ENCODE data around the gene PREP. TPM values are rescaled to one million over a fixed set of nuclear protein-coding genes. Genes with fewer than 3 reads are reported as not detected.
"Not testable (repeated sequence)": the region's sequence is repeated elsewhere in the genome, so short reads cannot be mapped to it uniquely, and the experiment has no call there.

The PREP gene
- total RNA-seq (2014; rRNA removed; shearing (Covaris generic)) = 14.0 and 15.0 TPM in 2 replicates

- peak; percentile 84 for DNase-seq (ENCODE audit: low spot score)
Observed at GRCh38 chr6:105402939-105403935, at the start of gene PREP. Gene PREP (minus strand): TSS chr6:105403082. CDS start chr6:105402891, 191 bp downstream.

GRCh38 chr6:105452376-105452775 is 49.5 kb upstream of the PREP start:
- DNase-seq (ENCODE audit: low spot score) = no peak

- DNase-seq (ENCODE audit: low spot score) = no peak
Observed at GRCh38 chr6:105449756-105450390, 47.0 kb upstream of the PREP start.

DNA sequence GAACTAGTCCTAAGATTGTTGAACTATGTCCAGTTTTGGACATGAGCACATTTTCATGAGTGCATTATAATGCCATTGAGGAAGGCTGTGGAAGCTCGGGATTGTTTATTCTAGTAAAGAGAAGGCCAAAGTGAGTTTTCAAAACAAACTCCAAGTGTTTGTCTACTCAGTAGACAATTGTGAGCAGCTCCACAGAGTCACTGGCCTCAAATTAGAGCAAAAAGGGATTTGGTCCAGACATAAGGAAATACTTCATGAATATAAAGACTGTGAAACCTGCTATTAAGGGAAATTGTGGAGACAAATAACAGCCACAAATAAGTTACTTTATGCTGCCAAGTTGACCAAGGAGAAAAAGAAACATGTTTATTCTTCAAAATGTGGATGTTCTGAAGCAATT is 42.6 kb upstream of the PREP start:
- no peak for DNase-seq (ENCODE audit: low spot score)

DNA sequence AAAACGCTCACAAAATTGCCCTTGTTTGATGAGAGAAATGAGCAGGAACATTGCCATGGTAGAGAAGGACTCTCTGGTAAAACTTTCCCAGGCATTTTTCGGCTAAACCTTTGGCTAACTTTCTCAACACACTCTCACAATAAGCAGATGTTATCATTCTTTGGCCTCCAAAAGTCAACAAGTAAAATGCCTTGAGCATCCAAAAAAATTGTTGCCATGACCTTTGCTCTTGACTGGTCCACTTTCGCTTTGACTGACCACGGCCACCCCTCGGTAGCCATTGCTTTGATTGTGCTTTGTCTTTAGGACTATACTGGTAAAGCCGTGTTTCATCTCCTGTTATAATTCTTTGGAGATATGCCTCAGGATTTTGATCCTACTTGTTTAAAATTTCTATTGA is 41.1 kb upstream of the PREP start:
- DNase-seq (ENCODE audit: low spot score) = no peak

DNA sequence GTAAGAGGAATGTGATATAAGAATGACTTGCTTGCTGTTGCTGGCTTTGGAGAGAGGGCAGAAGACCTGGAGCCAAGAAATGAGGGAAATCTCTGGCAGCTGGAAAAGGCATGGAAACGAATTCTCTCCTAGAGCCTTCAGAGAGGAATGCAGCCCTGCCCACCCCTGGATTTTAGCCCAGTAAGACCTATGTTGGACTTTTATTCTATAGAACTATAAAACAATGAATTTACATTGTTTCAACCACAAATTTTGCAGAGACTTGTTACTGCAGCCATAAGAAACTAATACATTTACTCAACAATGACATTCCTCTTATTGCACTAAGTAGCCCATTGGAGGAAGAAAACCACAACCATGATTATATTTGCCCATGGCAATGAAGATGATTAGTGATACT is 39.5 kb upstream of the PREP start:
- DNase-seq (ENCODE audit: low spot score) = no peak

DNA sequence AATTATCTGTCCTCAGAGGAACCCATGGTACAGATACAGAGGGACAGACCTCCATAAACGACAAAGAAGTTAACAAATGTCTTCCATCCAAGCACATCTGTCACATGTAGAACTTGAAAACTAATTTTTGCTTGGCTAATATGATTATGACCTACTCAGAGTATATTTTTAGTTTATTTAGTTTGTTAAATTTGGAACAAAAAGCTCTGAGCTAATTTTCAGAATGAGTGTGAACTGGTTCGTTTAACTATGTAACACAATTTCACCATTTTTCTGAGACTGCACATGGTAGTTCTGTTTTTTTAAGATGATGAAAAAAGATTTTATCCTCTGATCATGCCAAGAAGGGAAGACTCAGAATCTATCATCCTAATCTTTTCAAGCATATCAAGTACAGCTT is 34.4 kb upstream of the PREP start:
- no peak for DNase-seq (ENCODE audit: low spot score)

DNA sequence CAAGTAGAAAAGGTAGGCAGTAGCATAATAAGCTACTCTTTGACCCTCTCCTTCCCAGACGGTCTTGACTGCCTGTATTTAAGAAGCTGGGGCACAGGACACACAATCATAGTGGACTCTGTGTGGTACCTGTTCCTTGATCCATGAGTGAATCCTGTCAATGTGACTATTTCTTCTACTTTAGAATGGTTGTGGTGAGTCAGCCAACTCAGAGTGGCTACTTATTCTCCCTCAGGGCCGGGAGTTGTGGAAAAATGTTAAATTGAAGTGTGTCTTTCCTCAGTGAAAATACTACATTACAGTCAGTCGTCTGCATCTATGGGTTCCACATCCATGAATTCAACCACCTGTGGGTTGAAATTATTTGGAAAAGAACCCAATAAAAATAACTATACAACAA is 30.8 kb upstream of the PREP start:
- no peak for DNase-seq (ENCODE audit: low spot score)

GRCh38 chr6:105432797-105433196 is 29.9 kb upstream of the PREP start:
- peak; percentile 1 for DNase-seq (ENCODE audit: low spot score)

DNA sequence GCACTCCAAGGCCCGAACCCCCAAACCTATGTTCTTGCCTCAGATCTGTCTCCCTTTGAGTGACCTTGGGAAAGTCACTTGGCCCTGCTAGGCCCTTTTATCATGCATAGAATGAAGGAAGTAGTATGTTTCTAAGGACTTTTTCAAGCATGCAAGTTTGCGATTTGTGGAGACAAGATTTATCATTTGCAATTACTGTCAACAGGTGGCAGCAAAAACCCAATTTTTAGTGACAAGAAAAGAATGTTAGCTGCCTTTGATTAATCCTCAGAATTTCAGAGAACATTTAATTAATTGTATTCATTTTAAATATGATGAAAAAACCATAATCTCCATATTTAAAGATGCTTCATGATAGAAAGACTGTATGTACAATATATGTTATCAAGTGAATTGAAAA is 28.3 kb upstream of the PREP start:
- peak; percentile 63 for DNase-seq (ENCODE audit: low spot score)

GRCh38 chr6:105430685-105431084 is 27.8 kb upstream of the PREP start:
- DNase-seq (ENCODE audit: low spot score) = no peak

GRCh38 chr6:105429676-105430075 is 26.8 kb upstream of the PREP start:
- DNase-seq (ENCODE audit: low spot score) = no peak

DNA sequence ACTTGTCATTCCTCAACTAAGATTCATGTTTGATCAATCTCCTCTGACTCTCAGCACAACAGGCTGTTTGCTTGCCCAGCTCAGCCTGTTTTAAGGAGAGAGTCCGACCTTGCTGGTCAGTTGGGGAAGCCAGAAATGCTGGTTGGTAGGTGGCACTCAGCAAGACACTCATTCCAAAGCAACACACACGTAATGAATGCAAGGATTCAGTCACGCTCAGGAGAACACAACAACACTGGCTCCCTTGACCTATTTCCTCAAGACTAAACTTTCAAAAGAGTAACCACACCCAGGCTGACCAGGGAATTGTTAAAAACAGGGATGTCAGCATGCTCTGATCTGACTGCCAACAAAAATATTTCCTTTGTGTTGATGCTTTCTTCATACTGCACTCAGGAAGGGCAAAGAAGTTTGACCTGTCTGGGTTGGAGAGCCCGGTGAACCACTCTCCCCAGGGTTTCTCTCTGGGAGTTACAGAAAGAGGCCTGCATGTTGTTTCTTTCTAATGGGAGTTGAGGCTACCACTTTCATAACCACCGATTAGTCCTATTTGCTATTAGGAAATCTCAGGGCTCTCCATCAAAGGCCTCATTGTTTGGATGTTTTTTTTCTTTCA is 25.6 kb upstream of the PREP start:
- no peak for DNase-seq (ENCODE audit: low spot score)

- DNase-seq (ENCODE audit: low spot score) = peak; percentile 66
Observed at GRCh38 chr6:105424175-105424783, 21.4 kb upstream of the PREP start.

DNA sequence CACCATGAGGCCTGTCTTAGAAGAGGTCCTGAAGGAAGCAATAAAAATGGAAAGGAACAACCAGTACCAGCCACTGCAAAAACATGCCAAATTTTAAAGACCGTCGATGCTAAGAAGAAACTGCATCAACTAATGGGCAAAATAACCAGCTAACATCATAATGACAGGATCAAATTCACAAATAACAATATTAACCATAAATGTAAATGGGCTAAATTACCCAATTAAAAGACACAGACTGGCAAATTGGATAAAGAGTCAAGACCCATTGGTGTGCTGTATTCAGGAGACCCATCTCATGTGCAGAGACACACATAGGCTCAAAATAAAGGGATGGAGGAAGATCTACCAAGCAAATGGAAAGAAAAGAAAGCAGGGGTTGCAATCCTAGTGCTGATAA is 14.1 kb upstream of the PREP start:
- DNase-seq (ENCODE audit: low spot score) = not testable (repeated sequence)

DNA sequence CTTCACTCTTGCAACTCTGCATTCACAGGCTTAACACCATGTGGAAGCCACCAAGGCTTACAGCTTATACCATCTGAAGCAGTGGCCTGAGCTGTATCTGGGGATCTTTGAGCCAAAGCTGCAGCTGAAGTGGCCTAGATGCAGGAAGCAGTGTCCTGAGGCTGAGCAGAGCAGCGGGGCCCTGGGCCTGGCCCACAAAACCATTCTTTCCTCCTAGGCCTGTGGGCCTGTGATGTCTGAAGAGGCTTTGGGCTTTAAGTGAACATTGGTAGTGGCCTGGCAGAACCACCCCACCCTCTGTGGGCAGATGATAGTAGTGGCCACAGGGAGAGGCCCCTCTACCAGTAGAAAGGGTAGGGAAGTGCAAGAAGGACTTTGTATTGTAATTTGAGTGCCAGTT is 6.9 kb upstream of the PREP start:
- no peak for DNase-seq (ENCODE audit: low spot score)

DNA sequence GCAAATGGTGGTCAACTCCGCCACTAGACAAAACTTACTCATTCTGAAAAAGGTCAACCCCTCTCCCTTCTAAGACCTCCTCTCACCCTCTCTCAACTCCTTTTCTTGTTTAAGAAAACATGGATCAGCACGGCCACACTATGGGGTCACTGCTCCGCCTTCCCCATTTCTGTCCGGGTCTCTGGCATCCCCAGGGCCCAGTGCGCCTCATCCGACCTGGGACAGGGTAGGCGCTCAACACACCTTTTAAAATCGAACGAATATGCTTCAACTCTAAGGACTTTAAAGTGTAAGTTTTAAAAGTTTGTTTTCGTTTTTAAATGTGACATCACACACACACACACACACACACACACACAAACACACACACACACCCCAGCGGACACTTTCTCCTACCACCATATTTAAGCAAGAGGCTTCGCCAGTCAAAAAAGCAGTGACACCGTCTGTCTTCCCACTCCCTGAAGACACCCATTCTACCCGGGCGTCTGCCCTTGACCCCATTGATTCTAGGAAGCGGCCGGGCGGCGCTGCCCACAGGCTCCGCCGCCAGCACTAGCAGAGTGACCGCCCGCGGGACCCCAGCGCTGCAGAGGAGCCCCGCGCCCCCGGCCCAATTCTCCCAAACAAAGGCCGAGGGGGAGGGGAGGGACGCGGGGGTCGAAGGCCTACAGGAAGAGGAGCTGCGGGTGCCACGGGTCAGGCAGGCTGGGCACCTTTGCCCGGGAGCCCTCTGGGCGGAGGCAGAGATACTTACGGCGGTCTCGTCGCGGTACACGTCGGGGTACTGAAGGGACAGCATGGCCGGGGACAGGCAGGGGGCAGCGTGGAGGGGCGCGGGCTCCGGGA is 568 bp downstream of the PREP start:
- peak; percentile 49 for DNase-seq (ENCODE audit: low spot score)

DNA sequence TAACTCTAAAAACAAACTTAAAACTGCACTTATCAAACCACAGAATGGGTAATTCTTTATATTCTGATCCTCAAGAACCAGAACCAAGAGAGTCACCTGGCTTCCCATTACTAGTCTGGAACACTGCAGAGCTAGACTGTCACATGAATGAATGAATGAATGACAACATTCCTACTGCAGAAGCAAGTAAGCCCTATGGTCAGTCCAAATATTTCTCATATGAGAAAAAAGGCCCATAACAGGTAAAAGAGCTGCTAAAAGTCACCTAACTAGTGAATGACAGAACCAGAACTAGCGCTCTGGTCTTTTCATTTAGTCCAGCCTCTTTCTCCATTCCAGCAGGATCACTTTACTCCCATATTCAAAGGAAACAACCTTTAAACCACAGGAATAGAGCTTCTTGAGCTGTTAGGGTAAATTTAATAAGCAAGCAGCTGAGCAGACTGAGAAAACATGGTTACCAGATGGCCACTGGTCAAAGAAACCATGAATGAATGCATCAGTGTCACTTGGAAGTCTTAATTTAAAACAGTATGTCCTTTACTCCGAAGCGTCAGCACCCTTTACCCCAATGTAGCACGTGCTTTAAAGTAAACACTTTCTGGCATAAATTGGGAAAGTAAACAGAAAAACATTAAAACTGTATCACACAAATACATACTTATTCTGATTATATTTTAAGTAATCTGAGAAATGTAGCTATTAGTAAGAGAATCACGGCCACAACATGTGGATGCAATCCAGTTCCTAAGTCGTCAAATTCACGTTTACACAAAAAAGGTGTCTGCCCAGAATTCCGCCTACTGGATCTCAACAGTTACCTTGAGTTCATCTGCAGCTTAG is 1.4 kb downstream of the PREP start:
- DNase-seq (ENCODE audit: low spot score) = peak; percentile 7

- no peak for DNase-seq (ENCODE audit: low spot score)
Observed at GRCh38 chr6:105400501-105400900, 2.4 kb downstream of the PREP start.

GRCh38 chr6:105398859-105399258 is 4.0 kb downstream of the PREP start:
- no peak for DNase-seq (ENCODE audit: low spot score)

Data from HT-29 (cell line).